ENCODE results near the gene EIF6.

The EIF6 gene

GRCh38 chr20:35303382-35303734 is 18.8 kb upstream of the EIF6 start:
- Mint-ChIP-seq H3K4me3 (no peak overlapping the region), H3K27me3 (no peaks in the 10 kb centered on the region), H3K4me1 (peaks cover 16% of the 10 kb centered on the region), H3K9me3 (no peaks in the 10 kb centered on the region), H3K36me3 (peaks cover 19% of the 10 kb centered on the region), H3K27ac (no peak overlapping the region)
- no peak for ATAC-seq

GRCh38 chr20:35302421-35303335 is 18.1 kb upstream of the EIF6 start:
- H3K9me3 Mint-ChIP-seq, result no peaks in the 10 kb centered on the region
- no peaks in the 10 kb centered on the region for H3K27me3 Mint-ChIP-seq
- no peak for ATAC-seq
- no peak overlapping the region for H3K27ac Mint-ChIP-seq
- peaks cover 16% of the 10 kb centered on the region for H3K4me1 Mint-ChIP-seq
- no peak overlapping the region for H3K4me3 Mint-ChIP-seq
- peaks cover 19% of the 10 kb centered on the region for H3K36me3 Mint-ChIP-seq

- Mint-ChIP-seq H3K4me3 (no peak overlapping the region), H3K27ac (peak overlapping the region; percentile 54), H3K9me3 (no peaks in the 10 kb centered on the region), H3K36me3 (peaks cover 19% of the 10 kb centered on the region), H3K4me1 (peaks cover 16% of the 10 kb centered on the region), H3K27me3 (peaks cover 2% of the 10 kb centered on the region)
- ATAC-seq, result no peak
Observed at GRCh38 chr20:35301426-35301825, 16.9 kb upstream of the EIF6 start.

GRCh38 chr20:35300469-35301262 is 16.1 kb upstream of the EIF6 start:
- Mint-ChIP-seq H3K9me3 (no peaks in the 10 kb centered on the region), H3K27ac (no peak overlapping the region), H3K36me3 (peaks cover 15% of the 10 kb centered on the region), H3K4me1 (peaks cover 11% of the 10 kb centered on the region), H3K4me3 (no peak overlapping the region), H3K27me3 (peaks cover 10% of the 10 kb centered on the region)
- no peak for ATAC-seq

GRCh38 chr20:35299780-35300179 is 15.2 kb upstream of the EIF6 start:
- peaks cover 7% of the 10 kb centered on the region for H3K36me3 Mint-ChIP-seq
- H3K4me3 Mint-ChIP-seq, result no peak overlapping the region
- no peaks in the 10 kb centered on the region for H3K9me3 Mint-ChIP-seq
- H3K27me3 Mint-ChIP-seq, result peaks cover 17% of the 10 kb centered on the region
- peaks cover 10% of the 10 kb centered on the region for H3K4me1 Mint-ChIP-seq
- ATAC-seq, result no peak
- no peak overlapping the region for H3K27ac Mint-ChIP-seq

GRCh38 chr20:35298264-35298663 is 13.7 kb upstream of the EIF6 start:
- Mint-ChIP-seq H3K27ac (no peak overlapping the region), H3K4me3 (no peak overlapping the region), H3K4me1 (peaks cover under 1% of the 10 kb centered on the region), H3K36me3 (peaks cover 7% of the 10 kb centered on the region), H3K9me3 (no peaks in the 10 kb centered on the region), H3K27me3 (peaks cover 30% of the 10 kb centered on the region)
- no peak for ATAC-seq

- Mint-ChIP-seq H3K27me3 (peaks cover 35% of the 10 kb centered on the region), H3K4me1 (no peaks in the 10 kb centered on the region), H3K36me3 (peaks cover 7% of the 10 kb centered on the region), H3K4me3 (no peak overlapping the region), H3K27ac (no peak overlapping the region), H3K9me3 (no peaks in the 10 kb centered on the region)
- ATAC-seq, result no peak
Observed at GRCh38 chr20:35297740-35298139, 13.2 kb upstream of the EIF6 start.

GRCh38 chr20:35297155-35297554 is 12.6 kb upstream of the EIF6 start:
- Mint-ChIP-seq H3K27me3 (peaks cover 40% of the 10 kb centered on the region), H3K4me3 (no peak overlapping the region), H3K27ac (no peak overlapping the region), H3K4me1 (no peaks in the 10 kb centered on the region), H3K9me3 (no peaks in the 10 kb centered on the region), H3K36me3 (peaks cover 7% of the 10 kb centered on the region)
- ATAC-seq, result no peak

- no peaks in the 10 kb centered on the region for H3K4me1 Mint-ChIP-seq
- H3K9me3 Mint-ChIP-seq, result no peaks in the 10 kb centered on the region
- no peak overlapping the region for H3K27ac Mint-ChIP-seq
- ATAC-seq, result no peak
- no peaks in the 10 kb centered on the region for H3K36me3 Mint-ChIP-seq
- H3K4me3 Mint-ChIP-seq, result no peak overlapping the region
- H3K27me3 Mint-ChIP-seq, result peaks cover 40% of the 10 kb centered on the region
Observed at GRCh38 chr20:35296101-35296554, 11.6 kb upstream of the EIF6 start.

- H3K4me1 Mint-ChIP-seq, result no peaks in the 10 kb centered on the region
- no peak for ATAC-seq
- H3K4me3 Mint-ChIP-seq, result no peak overlapping the region
- peaks cover 40% of the 10 kb centered on the region for H3K27me3 Mint-ChIP-seq
- H3K9me3 Mint-ChIP-seq, result no peaks in the 10 kb centered on the region
- H3K27ac Mint-ChIP-seq, result no peak overlapping the region
- no peaks in the 10 kb centered on the region for H3K36me3 Mint-ChIP-seq
Observed at GRCh38 chr20:35295674-35296073, 11.1 kb upstream of the EIF6 start.

GRCh38 chr20:35295058-35295457 is 10.5 kb upstream of the EIF6 start:
- H3K9me3 Mint-ChIP-seq, result no peaks in the 10 kb centered on the region
- ATAC-seq, result no peak
- no peak overlapping the region for H3K27ac Mint-ChIP-seq
- H3K27me3 Mint-ChIP-seq, result peaks cover 40% of the 10 kb centered on the region
- no peak overlapping the region for H3K4me3 Mint-ChIP-seq
- no peaks in the 10 kb centered on the region for H3K36me3 Mint-ChIP-seq
- H3K4me1 Mint-ChIP-seq, result no peaks in the 10 kb centered on the region

- no peak for ATAC-seq
- H3K27me3 Mint-ChIP-seq, result peaks cover 40% of the 10 kb centered on the region
- no peaks in the 10 kb centered on the region for H3K4me1 Mint-ChIP-seq
- H3K9me3 Mint-ChIP-seq, result no peaks in the 10 kb centered on the region
- H3K27ac Mint-ChIP-seq, result no peak overlapping the region
- H3K36me3 Mint-ChIP-seq, result no peaks in the 10 kb centered on the region
- no peak overlapping the region for H3K4me3 Mint-ChIP-seq
Observed at GRCh38 chr20:35294293-35294685, 9.7 kb upstream of the EIF6 start.

GRCh38 chr20:35293303-35294292 is 9.0 kb upstream of the EIF6 start:
- Mint-ChIP-seq H3K9me3 (no peaks in the 10 kb centered on the region), H3K4me3 (no peak overlapping the region), H3K36me3 (no peaks in the 10 kb centered on the region), H3K27ac (no peak overlapping the region), H3K27me3 (peaks cover 40% of the 10 kb centered on the region), H3K4me1 (no peaks in the 10 kb centered on the region)
- ATAC-seq, result no peak

GRCh38 chr20:35292504-35293285 is 8.1 kb upstream of the EIF6 start:
- Mint-ChIP-seq H3K4me3 (no peak overlapping the region), H3K36me3 (no peaks in the 10 kb centered on the region), H3K9me3 (no peaks in the 10 kb centered on the region), H3K4me1 (no peaks in the 10 kb centered on the region), H3K27me3 (peaks cover 40% of the 10 kb centered on the region), H3K27ac (no peak overlapping the region)
- no peak for ATAC-seq
